ENCODE results near the gene CPB2. TPM values are rescaled to one million over a fixed set of nuclear protein-coding genes. Genes with fewer than 3 reads are reported as not detected.

CPB2 gene
- total and polyA plus RNA-seq, 7 donors = not detected

DNA sequence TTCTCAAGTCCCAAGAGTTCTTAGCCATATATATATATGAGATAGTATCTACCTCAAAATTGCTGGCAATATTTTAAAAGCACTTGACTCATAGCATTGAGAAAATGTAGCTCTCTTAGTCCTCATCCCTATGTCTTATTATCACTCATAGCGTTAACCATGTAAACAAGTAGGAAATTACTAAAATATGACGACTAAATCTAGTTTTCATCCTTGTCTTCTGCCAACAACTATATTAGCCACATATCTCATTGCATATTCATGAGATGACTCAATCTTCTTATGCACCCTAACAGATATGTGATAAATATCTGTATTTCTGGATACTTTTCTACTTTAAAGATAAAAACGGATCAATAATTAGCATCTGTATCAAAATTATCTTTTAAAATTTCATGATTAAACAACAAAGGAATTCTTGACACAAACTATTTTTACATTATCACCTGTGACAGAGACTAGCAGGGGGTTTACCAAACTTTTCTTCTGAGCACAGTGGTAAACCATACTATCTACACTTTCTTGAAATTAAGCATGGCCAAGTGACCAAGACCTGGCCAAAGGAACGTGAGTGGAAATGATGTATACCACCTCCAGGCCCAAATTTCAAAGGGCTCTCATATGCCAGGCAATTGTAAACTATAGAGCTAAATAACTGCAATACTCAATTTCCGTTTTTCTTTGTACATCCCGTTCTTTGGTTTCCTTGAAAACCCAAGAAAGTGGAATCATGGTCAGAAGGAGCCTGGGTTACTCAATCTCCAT, 98.0 kb downstream of the CPB2 start:
- Histone ChIP-seq H3K4me3 (no peak overlapping the region), H3K27ac (no peak overlapping the region), H3K27me3 (no peaks in the 10 kb centered on the region), H3K9me3 (no peaks in the 10 kb centered on the region), H3K4me1 (no peaks in the 10 kb centered on the region), H3K36me3 (peaks cover 0 to 75% (median 15%) of the 10 kb centered on the region in 4 donors)
- intact Hi-C loops (cut with DNase I) = no loop called here
- TF ChIP-seq EP300 (IDR thresholded peaks at IDR 0.05) = no peak
- no peak for TF ChIP-seq POLR2A (IDR thresholded peaks at IDR 0.05)
- no peak for TF ChIP-seq POLR2AphosphoS5 (IDR thresholded peaks at IDR 0.05)
- TF ChIP-seq CTCF (IDR thresholded peaks at IDR 0.05) = no peak
- WGBS, 2 donors = 90 to 94% methylated on average over 6 of the region's 6 CpGs
- no peak for DNase-seq

DNA sequence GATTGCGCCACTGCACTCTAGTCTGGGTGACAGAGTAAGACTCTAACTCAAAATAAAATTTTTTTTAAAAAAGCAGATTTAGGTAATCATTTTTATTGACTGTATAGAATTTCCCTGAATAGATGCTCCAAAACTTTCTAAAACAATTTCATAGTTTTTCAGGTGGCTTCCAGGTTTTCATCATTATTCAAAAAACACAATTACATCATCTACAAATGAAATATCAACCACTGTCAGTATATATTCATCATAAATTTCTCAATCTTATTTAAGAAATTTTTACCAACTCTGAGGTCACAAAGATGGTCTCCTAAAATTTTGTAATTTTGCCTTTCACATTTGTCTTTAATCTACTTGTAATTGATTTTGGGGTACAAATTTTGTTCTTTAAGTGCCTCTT, 100.3 kb downstream of the CPB2 start:
- no peak overlapping the region for H3K27ac ChIP-seq
- H3K9me3 ChIP-seq = no peaks in the 10 kb centered on the region
- DNase-seq = no peak
- TF ChIP-seq POLR2A (IDR thresholded peaks at IDR 0.05) (no peak), EP300 (IDR thresholded peaks at IDR 0.05) (no peak), POLR2AphosphoS5 (IDR thresholded peaks at IDR 0.05) (no peak), CTCF (IDR thresholded peaks at IDR 0.05) (no peak)
- WGBS, 2 donors = 98% methylated on average over 1 of the region's 1 CpG
- H3K27me3 ChIP-seq = no peaks in the 10 kb centered on the region
- peaks cover 0 to 73% (median 20%) of the 10 kb centered on the region in 4 donors for H3K36me3 ChIP-seq
- no peaks in the 10 kb centered on the region for H3K4me1 ChIP-seq
- intact Hi-C loops (cut with DNase I) = no loop called here
- H3K4me3 ChIP-seq = no peak overlapping the region

Other genes starting within 250 kb of the CPB2 start
- gene ZC3H13, start 52.3 kb downstream of the CPB2 start, total RNA-seq = 10 to 100 TPM; 30.9 to 45.3 (median 36.8) TPM
- 10 to 100 TPM in 1 of 3 donors, 1 to 10 TPM in 2; 5.8 to 13.3 (median 9.0) TPM for gene ZC3H13, start 52.3 kb downstream of the CPB2 start, polyA plus RNA-seq
- gene LCP1, start 77.1 kb upstream of the CPB2 start, total RNA-seq = 10 to 100 TPM in 3 of 4 donors, 1 to 10 TPM in 1; 10.0 to 42.6 (median 29.8) TPM
- 100 to 1,000 TPM in 1 of 3 donors, 10 to 100 TPM in 2; 13.4 to 112 (median 15.6) TPM for gene LCP1, start 77.1 kb upstream of the CPB2 start, polyA plus RNA-seq
- gene LRRC63, start 106.9 kb upstream of the CPB2 start, total RNA-seq = not detected
- gene LRRC63, start 106.9 kb upstream of the CPB2 start, polyA plus RNA-seq = not detected

Data from sigmoid colon (tissue), 7 donors.